ENCODE results near the gene ADM2.

The ADM2 gene

GRCh38 chr22:50438305-50439275 is 42.8 kb upstream of the ADM2 start:
- no peak for DNase-seq (ENCODE audit: low read depth, low spot score)
- H3K27ac ChIP-seq (ENCODE audit: low read length), result no peak overlapping the region
- H3K4me1 ChIP-seq (ENCODE audit: control insufficient read depth, insufficient read depth, low read length), result no peaks in the 10 kb centered on the region; the same call in 1 of the 2 replicates
- H3K27me3 ChIP-seq (ENCODE audit: control insufficient read depth, insufficient read depth, low read length), result no peaks in the 10 kb centered on the region
- no peak overlapping the region for H3K4me3 ChIP-seq (ENCODE audit: low read length)
- no CpG with 5 or more reads among the region's 34 CpGs for WGBS (ENCODE audit: insufficient coverage, insufficient read length)
- H3K9me3 ChIP-seq (ENCODE audit: control insufficient read depth, insufficient read depth, low read length), result no peaks in the 10 kb centered on the region
- peaks cover 33% of the 10 kb centered on the region for H3K36me3 ChIP-seq (ENCODE audit: control insufficient read depth, insufficient read depth, low read length)

- Histone ChIP-seq H3K27ac (ENCODE audit: low read length) (no peak overlapping the region), H3K9me3 (ENCODE audit: control insufficient read depth, insufficient read depth, low read length) (no peaks in the 10 kb centered on the region), H3K27me3 (ENCODE audit: control insufficient read depth, insufficient read depth, low read length) (no peaks in the 10 kb centered on the region), H3K4me3 (ENCODE audit: low read length) (no peak overlapping the region), H3K36me3 (ENCODE audit: control insufficient read depth, insufficient read depth, low read length) (peaks cover 33% of the 10 kb centered on the region), H3K4me1 (ENCODE audit: control insufficient read depth, insufficient read depth, low read length) (no peaks in the 10 kb centered on the region; the same call in 1 of the 2 replicates)
- WGBS (ENCODE audit: insufficient coverage, insufficient read length), result no CpG with 5 or more reads among the region's 17 CpGs
- DNase-seq (ENCODE audit: low read depth, low spot score), result no peak
Measured at GRCh38 chr22:50439314-50439870, 42.0 kb upstream of the ADM2 start.

- H3K27me3 ChIP-seq (ENCODE audit: control insufficient read depth, insufficient read depth, low read length), result no peaks in the 10 kb centered on the region
- no CpG with 5 or more reads among the region's 10 CpGs for whole genome bisulfite sequencing (ENCODE audit: insufficient coverage, insufficient read length)
- H3K4me3 ChIP-seq (ENCODE audit: low read length), result no peak overlapping the region
- no peaks in the 10 kb centered on the region for H3K9me3 ChIP-seq (ENCODE audit: control insufficient read depth, insufficient read depth, low read length)
- DNase-seq (ENCODE audit: low read depth, low spot score), result no peak
- H3K27ac ChIP-seq (ENCODE audit: low read length), result no peak overlapping the region
- H3K36me3 ChIP-seq (ENCODE audit: control insufficient read depth, insufficient read depth, low read length), result peaks cover 31% of the 10 kb centered on the region
- no peaks in the 10 kb centered on the region; the same call in 1 of the 2 replicates for H3K4me1 ChIP-seq (ENCODE audit: control insufficient read depth, insufficient read depth, low read length)
Measured at GRCh38 chr22:50439871-50440331, 41.4 kb upstream of the ADM2 start.

GRCh38 chr22:50440544-50441249 is 40.6 kb upstream of the ADM2 start:
- Histone ChIP-seq H3K27ac (ENCODE audit: low read length) (no peak overlapping the region), H3K4me3 (ENCODE audit: low read length) (no peak overlapping the region), H3K9me3 (ENCODE audit: control insufficient read depth, insufficient read depth, low read length) (no peaks in the 10 kb centered on the region), H3K27me3 (ENCODE audit: control insufficient read depth, insufficient read depth, low read length) (no peaks in the 10 kb centered on the region), H3K4me1 (ENCODE audit: control insufficient read depth, insufficient read depth, low read length) (no peaks in the 10 kb centered on the region; the same call in 1 of the 2 replicates), H3K36me3 (ENCODE audit: control insufficient read depth, insufficient read depth, low read length) (peaks cover 26% of the 10 kb centered on the region)
- no peak for DNase-seq (ENCODE audit: low read depth, low spot score)
- WGBS (ENCODE audit: insufficient coverage, insufficient read length), result no CpG with 5 or more reads among the region's 26 CpGs

- Histone ChIP-seq H3K4me3 (ENCODE audit: low read length) (no peak overlapping the region), H3K27ac (ENCODE audit: low read length) (no peak overlapping the region), H3K9me3 (ENCODE audit: control insufficient read depth, insufficient read depth, low read length) (no peaks in the 10 kb centered on the region), H3K4me1 (ENCODE audit: control insufficient read depth, insufficient read depth, low read length) (peaks cover 2% of the 10 kb centered on the region; the same call in 1 of the 2 replicates), H3K36me3 (ENCODE audit: control insufficient read depth, insufficient read depth, low read length) (peaks cover 21% of the 10 kb centered on the region), H3K27me3 (ENCODE audit: control insufficient read depth, insufficient read depth, low read length) (no peaks in the 10 kb centered on the region)
- no peak for DNase-seq (ENCODE audit: low read depth, low spot score)
- WGBS (ENCODE audit: insufficient coverage, insufficient read length), result no CpG with 5 or more reads among the region's 17 CpGs
Measured at GRCh38 chr22:50441428-50441993, 39.8 kb upstream of the ADM2 start.

GRCh38 chr22:50443197-50443596 is 38.1 kb upstream of the ADM2 start:
- H3K4me1 ChIP-seq (ENCODE audit: control insufficient read depth, insufficient read depth, low read length), result peaks cover 2% of the 10 kb centered on the region; the same call in 1 of the 2 replicates
- no CpG with 5 or more reads among the region's 15 CpGs for WGBS (ENCODE audit: insufficient coverage, insufficient read length)
- no peaks in the 10 kb centered on the region for H3K27me3 ChIP-seq (ENCODE audit: control insufficient read depth, insufficient read depth, low read length)
- H3K27ac ChIP-seq (ENCODE audit: low read length), result no peak overlapping the region
- peaks cover 24% of the 10 kb centered on the region for H3K36me3 ChIP-seq (ENCODE audit: control insufficient read depth, insufficient read depth, low read length)
- H3K4me3 ChIP-seq (ENCODE audit: low read length), result no peak overlapping the region
- no peaks in the 10 kb centered on the region for H3K9me3 ChIP-seq (ENCODE audit: control insufficient read depth, insufficient read depth, low read length)
- no peak for DNase-seq (ENCODE audit: low read depth, low spot score)

GRCh38 chr22:50443801-50444625 is 37.3 kb upstream of the ADM2 start:
- Histone ChIP-seq H3K27ac (ENCODE audit: low read length) (no peak overlapping the region), H3K4me3 (ENCODE audit: low read length) (no peak overlapping the region), H3K9me3 (ENCODE audit: control insufficient read depth, insufficient read depth, low read length) (no peaks in the 10 kb centered on the region), H3K4me1 (ENCODE audit: control insufficient read depth, insufficient read depth, low read length) (peaks cover 2% of the 10 kb centered on the region; the same call in 1 of the 2 replicates), H3K27me3 (ENCODE audit: control insufficient read depth, insufficient read depth, low read length) (no peaks in the 10 kb centered on the region), H3K36me3 (ENCODE audit: control insufficient read depth, insufficient read depth, low read length) (peaks cover 19% of the 10 kb centered on the region)
- no peak for DNase-seq (ENCODE audit: low read depth, low spot score)
- WGBS (ENCODE audit: insufficient coverage, insufficient read length), result no CpG with 5 or more reads among the region's 28 CpGs

- Histone ChIP-seq H3K9me3 (ENCODE audit: control insufficient read depth, insufficient read depth, low read length) (no peaks in the 10 kb centered on the region), H3K27ac (ENCODE audit: low read length) (no peak overlapping the region), H3K4me1 (ENCODE audit: control insufficient read depth, insufficient read depth, low read length) (peaks cover 2% of the 10 kb centered on the region; the same call in 1 of the 2 replicates), H3K27me3 (ENCODE audit: control insufficient read depth, insufficient read depth, low read length) (no peaks in the 10 kb centered on the region), H3K4me3 (ENCODE audit: low read length) (no peak overlapping the region), H3K36me3 (ENCODE audit: control insufficient read depth, insufficient read depth, low read length) (peaks cover 16% of the 10 kb centered on the region)
- no peak for DNase-seq (ENCODE audit: low read depth, low spot score)
- no CpG with 5 or more reads among the region's 5 CpGs for WGBS (ENCODE audit: insufficient coverage, insufficient read length)
Measured at GRCh38 chr22:50444663-50445062, 36.7 kb upstream of the ADM2 start.

- DNase-seq (ENCODE audit: low read depth, low spot score), result no peak
- H3K27me3 ChIP-seq (ENCODE audit: control insufficient read depth, insufficient read depth, low read length), result no peaks in the 10 kb centered on the region
- peaks cover 16% of the 10 kb centered on the region for H3K36me3 ChIP-seq (ENCODE audit: control insufficient read depth, insufficient read depth, low read length)
- no CpG with 5 or more reads among the region's 30 CpGs for WGBS (ENCODE audit: insufficient coverage, insufficient read length)
- H3K27ac ChIP-seq (ENCODE audit: low read length), result no peak overlapping the region
- no peaks in the 10 kb centered on the region for H3K9me3 ChIP-seq (ENCODE audit: control insufficient read depth, insufficient read depth, low read length)
- H3K4me1 ChIP-seq (ENCODE audit: control insufficient read depth, insufficient read depth, low read length), result peaks cover 2% of the 10 kb centered on the region; the same call in 1 of the 2 replicates
- H3K4me3 ChIP-seq (ENCODE audit: low read length), result no peak overlapping the region
Measured at GRCh38 chr22:50445071-50445879, 36.1 kb upstream of the ADM2 start.

Data from iPS DF 6.9 (cell line).